PC-3 (cell line): ENCODE data around the gene PAK4.

Experiments
- CTCF ChIP-seq: fragments of 300-600 bp; sonication (generic); conservative IDR thresholded peaks from 2 replicates; pipeline ENCODE4 v1.5.1; 2017; ENCODE audit warnings: antibody characterized with exemption, low read depth, mild to moderate bottlenecking, low read length
- EZH2 ChIP-seq: fragments of 300-600 bp; sonication (generic); IDR thresholded peaks from one replicate; pipeline ENCODE4 v1.6.1; 2017; ENCODE audit warnings: antibody characterized with exemption, mild to moderate bottlenecking, low read length; ENCODE audit not compliant: unreplicated experiment

- TF ChIP-seq EZH2 (no peak), CTCF (no peak)
Measured at GRCh38 chr19:39202998-39203355, 77.4 kb downstream of the PAK4 start.
